Thoracic aorta (tissue), 2 donors: ENCODE data around the gene BCL7B. TPM values are rescaled to one million over a fixed set of nuclear protein-coding genes. Genes with fewer than 3 reads are reported as not detected.

ENCODE experiments used
- ATAC-seq: fragments of 150-250 bp; one replicate; pipeline ENCODE4 v1.8.0; 2017; ENCODE audit warnings: low read depth; ENCODE audit not compliant: insufficient number of reproducible peaks, low FRiP score
- DNase-seq: peaks from one replicate; pipeline ENCODE4 v3.0.0-alpha.2; 2020; ENCODE audit warnings: low spot score
- H3K27ac ChIP-seq, 2 donors: fragments of 200-600 bp; sonication (generic); 1 replicate in 1 of 2; 2 replicates in 1 of 2; pipeline ENCODE4 v1.5.1; 2016; ENCODE audit warnings: mild to moderate bottlenecking in 2 of 2, moderate library complexity in 2 of 2
- H3K27me3 ChIP-seq: fragments of 200-600 bp; sonication (generic); replicated peaks from 2 replicates; pipeline ENCODE4 v1.6.0; 2016; ENCODE audit warnings: mild to moderate bottlenecking; ENCODE audit not compliant: insufficient read depth
- H3K36me3 ChIP-seq: fragments of 200-600 bp; sonication (generic); one replicate; pipeline ENCODE4 v1.5.1; 2016
- H3K4me1 ChIP-seq, 2 donors: fragments of 200-600 bp; sonication (generic); 1 replicate in 1 of 2; 2 replicates in 1 of 2; pipeline versions ENCODE4 v1.5.1 to v1.6.0; 2016; ENCODE audit warnings: low read depth in 2 of 2, mild to moderate bottlenecking in 1 of 2; ENCODE audit not compliant: control insufficient read depth in 1 of 2
- H3K4me3 ChIP-seq: fragments of 200-600 bp; sonication (generic); 2 replicates; pipeline ENCODE4 v1.5.1; 2016; ENCODE audit warnings: mild to moderate bottlenecking
- H3K9me3 ChIP-seq: fragments of 200-600 bp; sonication (generic); 2 replicates; pipeline ENCODE4 v1.5.1; 2016
- total RNA-seq, 2 donors: library from RNA; depleted of rRNA; stranded (reverse); fragments of >200 nt; gene quantifications; one replicate each; pipeline versions ENCODE4 v1.1.0 to v1.2.3, GENCODE V29; 2016
- TF ChIP-seq, protein P1 (sequence below): fragments of 200-600 bp; sonication (generic); IDR thresholded peaks from one replicate; pipeline ENCODE4 v1.5.1; 2019; ENCODE audit warnings: antibody characterized with exemption

Gene BCL7B
- total RNA-seq, 2 donors from 2014 or later: 99.8 to 129 TPM

DNA sequence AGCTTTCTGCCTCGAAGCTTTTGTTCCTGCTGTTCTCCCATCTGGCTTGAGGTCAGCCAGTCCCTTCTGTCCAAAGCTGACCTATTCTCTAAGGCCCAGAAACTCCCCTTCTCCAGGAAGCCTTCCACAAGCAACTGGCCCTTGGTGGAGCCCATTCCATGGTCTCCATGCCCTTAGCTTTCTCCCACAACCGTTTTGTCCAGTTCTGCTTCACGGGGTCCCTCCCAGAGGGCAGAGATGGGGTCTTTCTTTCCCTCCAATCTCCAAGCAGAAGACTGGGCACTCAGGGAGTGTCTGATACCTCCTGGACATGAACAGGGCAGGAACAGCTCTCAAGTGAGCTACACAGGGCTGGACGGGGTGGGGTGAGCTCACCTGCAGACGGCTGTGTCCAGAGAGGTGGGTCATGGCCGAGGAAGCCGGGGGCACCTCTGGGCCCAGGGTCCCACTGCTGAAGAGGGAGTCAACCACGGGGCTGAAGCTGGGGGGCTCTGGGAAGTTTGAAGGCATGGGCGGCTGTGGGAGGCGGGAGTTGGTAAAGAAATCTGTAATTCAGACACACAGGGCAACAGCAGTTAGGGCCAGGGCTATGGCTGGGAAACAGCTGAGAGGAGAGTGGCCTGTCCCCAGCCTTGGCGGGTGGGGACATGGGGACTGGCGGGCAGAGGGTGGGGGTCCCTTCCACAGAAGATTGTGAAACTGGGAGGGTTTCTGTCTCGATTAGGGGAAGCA, 41.8 kb upstream of the BCL7B start:
- Histone ChIP-seq H3K9me3 (no peaks in the 10 kb centered on the region), H3K4me1 (no peaks in the 10 kb centered on the region), H3K4me3 (no peak overlapping the region), H3K36me3 (no peaks in the 10 kb centered on the region), H3K27ac (no peak overlapping the region), H3K27me3 (no peaks in the 10 kb centered on the region)
- TF ChIP-seq, protein P1, sequence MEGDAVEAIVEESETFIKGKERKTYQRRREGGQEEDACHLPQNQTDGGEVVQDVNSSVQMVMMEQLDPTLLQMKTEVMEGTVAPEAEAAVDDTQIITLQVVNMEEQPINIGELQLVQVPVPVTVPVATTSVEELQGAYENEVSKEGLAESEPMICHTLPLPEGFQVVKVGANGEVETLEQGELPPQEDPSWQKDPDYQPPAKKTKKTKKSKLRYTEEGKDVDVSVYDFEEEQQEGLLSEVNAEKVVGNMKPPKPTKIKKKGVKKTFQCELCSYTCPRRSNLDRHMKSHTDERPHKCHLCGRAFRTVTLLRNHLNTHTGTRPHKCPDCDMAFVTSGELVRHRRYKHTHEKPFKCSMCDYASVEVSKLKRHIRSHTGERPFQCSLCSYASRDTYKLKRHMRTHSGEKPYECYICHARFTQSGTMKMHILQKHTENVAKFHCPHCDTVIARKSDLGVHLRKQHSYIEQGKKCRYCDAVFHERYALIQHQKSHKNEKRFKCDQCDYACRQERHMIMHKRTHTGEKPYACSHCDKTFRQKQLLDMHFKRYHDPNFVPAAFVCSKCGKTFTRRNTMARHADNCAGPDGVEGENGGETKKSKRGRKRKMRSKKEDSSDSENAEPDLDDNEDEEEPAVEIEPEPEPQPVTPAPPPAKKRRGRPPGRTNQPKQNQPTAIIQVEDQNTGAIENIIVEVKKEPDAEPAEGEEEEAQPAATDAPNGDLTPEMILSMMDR: no peak
- ATAC-seq (no peak), DNase-seq (no peak)

DNA sequence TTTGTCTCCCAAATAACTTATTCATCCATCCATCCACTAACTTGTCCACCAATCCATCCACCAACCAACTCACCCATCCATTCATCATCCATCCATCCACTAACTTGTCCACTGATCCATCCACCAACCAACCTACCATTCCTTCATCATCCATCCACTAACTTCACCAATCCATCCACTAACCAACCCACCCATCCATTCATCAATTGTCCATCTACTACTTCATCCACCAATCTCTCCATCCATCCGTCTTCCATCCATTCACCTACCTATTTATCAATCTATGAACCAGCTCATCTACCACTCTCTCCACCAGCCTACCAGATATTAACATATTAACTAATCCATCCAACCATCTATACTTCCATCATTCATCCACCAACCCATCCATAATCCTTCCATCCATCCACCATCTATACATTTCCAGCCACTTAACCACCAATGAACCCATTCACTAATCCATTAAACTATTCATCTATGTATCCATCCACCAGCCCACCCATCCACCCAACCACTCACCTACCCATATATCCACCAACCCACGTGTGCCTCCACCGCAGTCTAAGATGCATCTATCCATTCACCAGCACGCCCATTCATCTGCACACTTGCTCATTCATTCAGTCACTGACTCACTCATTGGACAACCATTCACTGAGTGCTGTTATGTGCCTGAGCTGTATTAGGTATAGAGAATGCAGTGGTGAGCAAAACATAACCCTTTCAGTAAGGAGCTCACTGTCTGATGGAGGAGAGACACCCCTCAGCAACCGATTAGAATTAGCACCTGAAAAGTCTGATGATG, 40.7 kb upstream of the BCL7B start:
- Histone ChIP-seq H3K9me3 (no peaks in the 10 kb centered on the region), H3K27ac (no peak overlapping the region), H3K36me3 (no peaks in the 10 kb centered on the region), H3K4me1 (no peaks in the 10 kb centered on the region), H3K4me3 (no peak overlapping the region), H3K27me3 (no peaks in the 10 kb centered on the region)
- ATAC-seq (no peak), DNase-seq (no peak)
- TF ChIP-seq, protein P1: no peak

DNA sequence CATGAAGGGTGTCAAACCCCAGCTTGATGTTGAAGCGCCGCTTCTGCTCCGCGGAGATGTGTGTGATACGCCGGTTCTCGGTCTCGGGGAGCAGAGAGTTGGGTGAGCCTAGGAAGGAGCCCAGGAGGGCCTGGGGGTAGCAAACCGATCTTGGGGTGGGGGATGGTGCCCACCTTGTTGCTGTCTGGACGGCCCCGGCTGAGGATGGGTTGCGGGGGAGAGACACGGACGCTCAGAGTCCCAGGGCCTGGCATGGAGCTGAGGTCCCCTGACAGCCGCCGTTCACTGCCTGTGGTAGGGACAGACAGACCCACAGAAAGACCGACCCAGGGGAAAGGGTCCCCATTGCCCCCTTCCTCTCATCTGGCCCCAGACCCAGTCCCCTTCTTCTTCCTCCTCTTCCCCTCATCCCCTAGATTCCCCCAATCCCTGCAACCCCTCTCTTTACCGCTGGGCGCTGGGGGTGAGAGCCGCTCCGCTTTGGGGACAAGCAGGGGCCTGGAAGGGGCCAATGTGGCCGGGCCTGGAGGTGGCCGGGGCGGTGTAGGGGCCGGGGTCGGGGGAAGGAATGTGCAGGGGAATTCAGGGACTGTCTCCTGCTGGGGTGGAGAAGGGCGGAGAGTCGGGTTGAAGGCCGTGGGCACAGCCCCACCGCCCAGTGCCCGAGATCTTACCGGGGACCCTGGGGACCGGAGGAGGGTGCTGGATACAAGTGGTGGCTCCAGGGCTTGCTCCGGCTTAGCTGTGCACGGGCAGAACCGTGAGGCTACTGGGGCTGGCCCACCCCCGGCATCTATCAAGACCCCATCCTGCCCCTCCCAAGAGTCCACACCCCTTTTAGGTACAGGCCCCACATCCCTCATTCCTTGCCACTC, 38.9 kb upstream of the BCL7B start:
- ATAC-seq: no peak
- Histone ChIP-seq H3K4me3 (no peak overlapping the region), H3K4me1 (no peaks in the 10 kb centered on the region), H3K27ac (no peak overlapping the region), H3K9me3 (no peaks in the 10 kb centered on the region), H3K36me3 (no peaks in the 10 kb centered on the region), H3K27me3 (no peaks in the 10 kb centered on the region)
- DNase-seq: no peak
- TF ChIP-seq, protein P1: no peak

DNA sequence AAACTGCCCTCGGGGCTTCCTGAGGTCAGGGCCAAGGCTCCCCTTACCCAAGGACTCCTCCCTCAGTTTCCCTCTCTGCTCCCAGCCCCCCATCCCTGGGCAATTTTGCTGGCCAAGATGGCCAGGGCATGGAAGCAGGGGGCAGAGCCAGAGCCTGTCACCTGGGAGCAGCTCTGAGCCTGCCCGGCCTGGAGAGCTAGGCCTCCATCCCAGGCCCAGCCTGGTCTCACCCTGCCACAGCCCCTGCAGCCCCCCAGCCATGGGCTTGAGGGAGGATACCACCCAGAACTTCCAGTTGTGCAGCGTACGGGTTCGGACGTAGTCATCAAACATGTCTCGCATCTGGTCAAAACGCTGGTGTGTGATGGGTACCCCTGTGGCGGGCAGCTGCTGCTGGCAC, 37.9 kb upstream of the BCL7B start:
- TF ChIP-seq, protein P1: no peak
- H3K36me3 ChIP-seq: no peaks in the 10 kb centered on the region
- no peak for DNase-seq
- H3K27me3 ChIP-seq: no peaks in the 10 kb centered on the region
- no peak overlapping the region for H3K27ac ChIP-seq
- no peaks in the 10 kb centered on the region for H3K4me1 ChIP-seq
- H3K9me3 ChIP-seq: no peaks in the 10 kb centered on the region
- ATAC-seq: no peak
- H3K4me3 ChIP-seq: no peak overlapping the region
